HG03103 (cell line): Measurements from ENCODE around the gene SPATA16.

Experiments used
- ATAC-seq: cut with Tn5 transposase; IDR thresholded peaks from one replicate; pipeline ENCODE4 v1.9.1; 2021; ENCODE audit warnings: low read depth; ENCODE audit not compliant: unreplicated experiment

SPATA16 gene

GRCh38 chr3:172848910-172849309, 292.1 kb downstream of the SPATA16 start:
- no peak for ATAC-seq

DNA sequence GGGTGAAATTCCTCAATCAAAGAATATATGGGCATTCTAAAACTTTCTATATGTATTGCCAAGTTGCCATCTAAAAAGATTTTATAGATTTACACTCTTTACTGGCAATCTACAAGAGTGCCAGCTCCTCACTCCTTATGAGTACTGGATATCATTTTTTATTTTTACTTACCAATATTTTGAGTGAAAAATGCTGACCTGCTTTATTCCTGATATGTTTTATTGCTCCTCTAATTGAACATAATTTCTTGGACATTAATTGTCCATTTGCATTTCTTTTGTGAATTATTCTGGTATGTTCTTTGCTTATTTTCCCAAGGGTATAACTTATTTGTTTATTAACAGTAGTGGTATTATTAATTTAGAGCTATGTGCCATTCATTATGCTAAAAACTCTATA, 293.7 kb downstream of the SPATA16 start:
- ATAC-seq = no peak

DNA sequence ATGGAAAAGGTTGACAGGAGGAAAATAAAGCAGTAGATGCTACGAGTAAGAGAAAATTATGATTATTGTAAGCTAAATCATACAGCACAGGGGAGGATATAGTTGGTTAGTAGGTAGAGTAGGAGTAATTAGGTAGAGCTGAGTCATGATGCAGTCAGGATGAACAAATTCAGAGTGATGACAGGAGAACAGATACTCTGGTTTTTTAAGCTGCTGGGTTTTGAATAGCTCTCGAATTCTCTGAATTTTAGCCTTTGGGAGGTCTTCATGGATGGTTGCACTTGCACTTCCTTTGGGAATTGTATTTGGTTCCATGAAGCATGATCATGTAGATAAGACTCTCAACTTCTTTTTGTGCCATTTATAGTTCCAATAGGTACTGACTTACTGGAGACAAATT, 294.3 kb downstream of the SPATA16 start:
- no peak for ATAC-seq

DNA sequence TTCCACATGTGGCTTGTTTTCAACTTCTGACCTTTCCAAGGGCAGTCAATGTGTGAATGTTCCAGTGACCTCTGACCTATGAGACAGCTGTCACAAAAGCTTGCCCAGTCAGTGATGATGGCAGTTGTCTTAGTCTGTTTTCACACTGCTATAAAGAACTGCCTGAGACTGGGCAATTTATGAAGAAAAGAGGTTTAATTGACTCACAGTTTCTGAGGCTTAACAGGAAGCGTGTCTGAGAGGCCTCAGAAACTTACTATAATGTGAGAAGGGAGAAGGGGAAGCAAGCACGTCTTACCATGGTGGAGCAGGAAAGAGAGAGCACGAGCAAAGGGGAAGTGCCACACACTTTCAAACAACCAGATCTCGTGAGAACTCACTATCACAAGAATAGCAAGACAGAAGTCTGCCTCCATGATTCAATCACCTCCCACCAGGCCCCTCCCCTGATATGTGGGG, 294.9 kb downstream of the SPATA16 start:
- ATAC-seq = peak; percentile 70

GRCh38 chr3:172844428-172844827, 296.6 kb downstream of the SPATA16 start:
- ATAC-seq = no peak

DNA sequence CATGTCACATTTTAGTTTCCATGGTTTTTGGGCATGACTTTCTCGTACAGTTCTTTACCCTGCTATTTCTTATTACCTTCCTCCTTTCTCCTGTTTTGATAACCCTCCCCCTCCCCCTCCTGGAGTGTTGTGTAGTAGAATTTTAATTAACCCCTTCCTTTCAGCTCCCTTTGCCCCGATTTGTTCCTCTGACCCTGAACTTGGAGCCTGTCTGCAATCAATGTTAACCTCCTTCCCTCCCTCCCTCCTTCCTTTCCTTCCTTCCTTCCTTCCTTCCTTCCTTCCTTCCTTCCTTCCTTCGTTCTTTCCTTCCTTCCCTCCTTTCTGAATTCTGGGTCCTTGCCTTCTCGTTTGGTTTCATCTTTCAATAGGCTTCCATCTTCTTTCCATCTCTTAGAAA, 300.1 kb downstream of the SPATA16 start:
- no peak for ATAC-seq

GRCh38 chr3:172840463-172840862, 300.6 kb downstream of the SPATA16 start:
- ATAC-seq = no peak

- ATAC-seq = no peak
Measured at GRCh38 chr3:172839679-172840078, 301.4 kb downstream of the SPATA16 start.
